H1 (cell line): ENCODE measurements around the gene ABL1.

ENCODE experiments used
- ASH2L ChIP-seq: fragments of 200-600, 300-600 bp; sonication (generic); IDR thresholded peaks from one replicate; pipeline ENCODE4 v1.7.1; 2017; ENCODE audit warnings: low read length
- CHD2 ChIP-seq: IDR thresholded peaks from 2 replicates; pipeline ENCODE4 v1.6.1; 2012; ENCODE audit warnings: low read length, improper control_type of control experiment
- HDAC2 ChIP-seq, 2 experiments: fragments of 300-600 bp in 1 of 2; sonication (generic) in 1 of 2; IDR thresholded peaks; 2 replicates each; pipeline ENCODE4 v1.6.1; 2011 to 2012; ENCODE audit warnings: low read depth in 2 of 2, low read length in 2 of 2, mild to moderate bottlenecking in 2 of 2, moderate library complexity in 2 of 2, borderline replicate concordance in 1 of 2, inconsistent platforms in 1 of 2
- JUND ChIP-seq: IDR thresholded peaks from 2 replicates; pipeline ENCODE4 v1.6.1; 2011; ENCODE audit warnings: mild to moderate bottlenecking, improper control_type of control experiment, low read length
- MAFK ChIP-seq: IDR thresholded peaks from 2 replicates; pipeline ENCODE4 v1.6.1; 2012; ENCODE audit warnings: low read depth, mild to moderate bottlenecking, improper control_type of control experiment, low read length
- SIX5 ChIP-seq: IDR thresholded peaks from 2 replicates; pipeline ENCODE4 v1.6.1; 2011; ENCODE audit warnings: mild to moderate bottlenecking, low read depth, low read length
- TF ChIP-seq, protein P1 (sequence below), 3 experiments: IDR thresholded peaks; 1 replicate in 2 of 3; 2 replicates in 1 of 3; pipeline versions ENCODE4 v1.5.1 to v1.6.1; 2011; ENCODE audit warnings: low read length in 3 of 3, mild to moderate bottlenecking in 3 of 3, inconsistent platforms in 2 of 3, low read depth in 1 of 3, moderate library complexity in 1 of 3; ENCODE audit not compliant: insufficient read depth in 1 of 3; ENCODE audit errors: control extremely low read depth in 1 of 3

GRCh38 chr9:130917168-130917960, 82.3 kb downstream of the ABL1 start:
- no peak for TF ChIP-seq MAFK
- no peak for TF ChIP-seq HDAC2 (IDR thresholded peaks at IDR 0.05; ENCODE audit: borderline replicate concordance in 1 of 2, low read depth in 2 of 2, low read length in 2 of 2)
- TF ChIP-seq JUND = no peak
- no peak for TF ChIP-seq ASH2L
- TF ChIP-seq CHD2 = no peak
- TF ChIP-seq, protein P1, sequence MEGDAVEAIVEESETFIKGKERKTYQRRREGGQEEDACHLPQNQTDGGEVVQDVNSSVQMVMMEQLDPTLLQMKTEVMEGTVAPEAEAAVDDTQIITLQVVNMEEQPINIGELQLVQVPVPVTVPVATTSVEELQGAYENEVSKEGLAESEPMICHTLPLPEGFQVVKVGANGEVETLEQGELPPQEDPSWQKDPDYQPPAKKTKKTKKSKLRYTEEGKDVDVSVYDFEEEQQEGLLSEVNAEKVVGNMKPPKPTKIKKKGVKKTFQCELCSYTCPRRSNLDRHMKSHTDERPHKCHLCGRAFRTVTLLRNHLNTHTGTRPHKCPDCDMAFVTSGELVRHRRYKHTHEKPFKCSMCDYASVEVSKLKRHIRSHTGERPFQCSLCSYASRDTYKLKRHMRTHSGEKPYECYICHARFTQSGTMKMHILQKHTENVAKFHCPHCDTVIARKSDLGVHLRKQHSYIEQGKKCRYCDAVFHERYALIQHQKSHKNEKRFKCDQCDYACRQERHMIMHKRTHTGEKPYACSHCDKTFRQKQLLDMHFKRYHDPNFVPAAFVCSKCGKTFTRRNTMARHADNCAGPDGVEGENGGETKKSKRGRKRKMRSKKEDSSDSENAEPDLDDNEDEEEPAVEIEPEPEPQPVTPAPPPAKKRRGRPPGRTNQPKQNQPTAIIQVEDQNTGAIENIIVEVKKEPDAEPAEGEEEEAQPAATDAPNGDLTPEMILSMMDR (IDR thresholded peaks at IDR 0.05; ENCODE audit: control extremely low read depth in 1 of 3, insufficient read depth in 1 of 3, low read depth in 1 of 3, low read length in 3 of 3) = no peak
- TF ChIP-seq SIX5 = no peak
